ENCODE measurements around the gene NSMCE4A.

DNA sequence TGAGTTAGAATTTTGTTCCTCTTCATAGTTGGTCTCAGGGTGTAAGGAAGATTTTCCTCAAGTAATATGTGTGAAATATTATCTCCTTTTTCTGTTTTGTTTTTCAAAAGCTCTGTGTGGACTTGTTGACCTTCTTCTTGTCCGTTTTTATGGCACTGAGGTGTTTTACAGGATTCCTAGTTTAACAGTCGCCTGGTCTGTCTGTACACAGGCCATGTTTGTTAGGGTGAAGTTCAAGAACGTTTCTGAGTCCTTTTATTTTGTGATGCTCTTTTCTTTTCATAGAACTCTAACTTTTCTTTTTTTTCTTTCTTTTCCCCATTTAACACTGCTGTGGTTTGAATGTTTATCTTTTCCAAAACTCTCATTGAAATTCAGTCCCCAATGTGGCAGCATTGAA is 32.4 kb upstream of the NSMCE4A start:
- TF ChIP-seq, protein P1, sequence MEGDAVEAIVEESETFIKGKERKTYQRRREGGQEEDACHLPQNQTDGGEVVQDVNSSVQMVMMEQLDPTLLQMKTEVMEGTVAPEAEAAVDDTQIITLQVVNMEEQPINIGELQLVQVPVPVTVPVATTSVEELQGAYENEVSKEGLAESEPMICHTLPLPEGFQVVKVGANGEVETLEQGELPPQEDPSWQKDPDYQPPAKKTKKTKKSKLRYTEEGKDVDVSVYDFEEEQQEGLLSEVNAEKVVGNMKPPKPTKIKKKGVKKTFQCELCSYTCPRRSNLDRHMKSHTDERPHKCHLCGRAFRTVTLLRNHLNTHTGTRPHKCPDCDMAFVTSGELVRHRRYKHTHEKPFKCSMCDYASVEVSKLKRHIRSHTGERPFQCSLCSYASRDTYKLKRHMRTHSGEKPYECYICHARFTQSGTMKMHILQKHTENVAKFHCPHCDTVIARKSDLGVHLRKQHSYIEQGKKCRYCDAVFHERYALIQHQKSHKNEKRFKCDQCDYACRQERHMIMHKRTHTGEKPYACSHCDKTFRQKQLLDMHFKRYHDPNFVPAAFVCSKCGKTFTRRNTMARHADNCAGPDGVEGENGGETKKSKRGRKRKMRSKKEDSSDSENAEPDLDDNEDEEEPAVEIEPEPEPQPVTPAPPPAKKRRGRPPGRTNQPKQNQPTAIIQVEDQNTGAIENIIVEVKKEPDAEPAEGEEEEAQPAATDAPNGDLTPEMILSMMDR (IDR thresholded peaks at IDR 0.05; ENCODE audit: borderline replicate concordance, extremely low read depth, low read length, poor library complexity, severe bottlenecking) = no peak
- TF ChIP-seq EZH2 (IDR thresholded peaks at IDR 0.05; ENCODE audit: borderline replicate concordance, low read depth, low read length, severe bottlenecking) = no peak

Data from DND-41 (cell line).